ENCODE measurements around the gene CHIC1. TPM values are rescaled to one million over a fixed set of nuclear protein-coding genes. Genes with fewer than 3 reads are reported as not detected.
"Not testable (repeated sequence)": the region's sequence is repeated elsewhere in the genome, so short reads cannot be mapped to it uniquely, and the experiment has no call there.

The CHIC1 gene
- total RNA-seq, 1 donor = 12.3 TPM

DNA sequence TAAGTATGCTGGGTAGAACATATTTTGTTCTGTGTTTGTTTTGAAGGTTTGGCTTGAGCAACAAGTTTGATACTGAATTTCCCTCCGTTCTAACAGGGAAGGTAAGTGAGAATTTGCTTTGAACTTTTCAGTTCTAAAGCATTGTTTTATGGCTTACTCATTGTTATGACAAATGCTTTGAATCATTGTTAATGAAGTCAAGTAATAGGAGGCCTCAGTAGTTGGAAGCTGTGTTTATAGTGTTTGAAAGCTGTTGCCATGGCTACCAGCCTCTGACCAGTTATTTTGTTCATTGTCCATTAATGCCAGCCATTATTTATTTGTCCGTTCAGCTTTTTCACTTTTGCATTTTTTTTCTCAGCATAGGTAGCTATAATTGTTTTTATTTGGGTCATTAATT lies 14.4 kb downstream of the CHIC1 start:
- H3K36me3 ChIP-seq (ENCODE audit: insufficient read depth, low read length) = no peaks in the 10 kb centered on the region
- H3K4me3 ChIP-seq (ENCODE audit: insufficient read depth, low read length) = no peak overlapping the region
- peak overlapping the region; percentile 5 for H3K4me2 ChIP-seq (ENCODE audit: insufficient read depth, low read length)
- H4K20me1 ChIP-seq (ENCODE audit: insufficient read depth, low read length) = no peaks in the 10 kb centered on the region
- DNase-seq (ENCODE audit: insufficient read length, low spot score, missing footprints) = no peak
- TF ChIP-seq, protein P1, sequence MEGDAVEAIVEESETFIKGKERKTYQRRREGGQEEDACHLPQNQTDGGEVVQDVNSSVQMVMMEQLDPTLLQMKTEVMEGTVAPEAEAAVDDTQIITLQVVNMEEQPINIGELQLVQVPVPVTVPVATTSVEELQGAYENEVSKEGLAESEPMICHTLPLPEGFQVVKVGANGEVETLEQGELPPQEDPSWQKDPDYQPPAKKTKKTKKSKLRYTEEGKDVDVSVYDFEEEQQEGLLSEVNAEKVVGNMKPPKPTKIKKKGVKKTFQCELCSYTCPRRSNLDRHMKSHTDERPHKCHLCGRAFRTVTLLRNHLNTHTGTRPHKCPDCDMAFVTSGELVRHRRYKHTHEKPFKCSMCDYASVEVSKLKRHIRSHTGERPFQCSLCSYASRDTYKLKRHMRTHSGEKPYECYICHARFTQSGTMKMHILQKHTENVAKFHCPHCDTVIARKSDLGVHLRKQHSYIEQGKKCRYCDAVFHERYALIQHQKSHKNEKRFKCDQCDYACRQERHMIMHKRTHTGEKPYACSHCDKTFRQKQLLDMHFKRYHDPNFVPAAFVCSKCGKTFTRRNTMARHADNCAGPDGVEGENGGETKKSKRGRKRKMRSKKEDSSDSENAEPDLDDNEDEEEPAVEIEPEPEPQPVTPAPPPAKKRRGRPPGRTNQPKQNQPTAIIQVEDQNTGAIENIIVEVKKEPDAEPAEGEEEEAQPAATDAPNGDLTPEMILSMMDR (IDR thresholded peaks at IDR 0.05; ENCODE audit: extremely low read depth, low read depth, low read length) = no peak
- H2AFZ ChIP-seq (ENCODE audit: low read length) = no peak overlapping the region
- H3K27me3 ChIP-seq (ENCODE audit: insufficient read depth, low read length) = peaks cover 13% of the 10 kb centered on the region
- H3K79me2 ChIP-seq (ENCODE audit: insufficient read depth, low read length) = no peaks in the 10 kb centered on the region
- peaks cover 4% of the 10 kb centered on the region for H3K4me1 ChIP-seq (ENCODE audit: insufficient read depth, low read length)
- peak overlapping the region; percentile 58 for H3K27ac ChIP-seq (ENCODE audit: low read depth, low read length)
- no peaks in the 10 kb centered on the region for H3K9me3 ChIP-seq (ENCODE audit: low read depth, low read length)

DNA sequence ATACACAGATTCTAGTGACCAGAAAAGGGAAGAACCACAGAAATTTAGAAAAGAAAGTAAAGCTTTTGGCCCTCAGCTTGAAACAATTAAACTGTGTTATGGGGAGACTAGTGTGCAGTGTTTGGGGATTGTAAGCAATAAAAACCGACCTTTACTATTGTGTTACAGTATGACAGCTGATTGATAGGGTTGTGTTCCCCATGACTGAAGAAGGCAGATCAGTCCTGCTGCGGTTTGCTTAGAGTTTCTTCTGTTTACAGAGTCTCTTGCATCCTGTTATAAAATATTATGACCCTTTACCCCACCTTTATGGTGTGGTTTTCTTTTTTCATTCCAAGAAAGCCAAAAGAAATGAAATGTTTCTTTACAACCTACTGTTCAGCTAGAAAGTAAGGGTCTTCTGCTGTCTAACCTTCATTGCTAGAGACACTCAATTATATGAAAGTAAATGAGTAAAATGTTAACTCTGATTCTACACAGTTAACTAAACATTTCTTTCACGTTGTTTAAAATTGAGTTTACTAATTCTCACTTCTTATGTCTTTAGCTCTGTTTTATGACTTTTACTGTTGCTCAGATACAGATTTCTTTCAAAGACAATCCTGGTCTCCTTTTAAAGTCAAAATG lies 18.1 kb downstream of the CHIC1 start:
- H3K36me3 ChIP-seq (ENCODE audit: insufficient read depth, low read length) = no peaks in the 10 kb centered on the region
- peaks cover 4% of the 10 kb centered on the region for H3K4me1 ChIP-seq (ENCODE audit: insufficient read depth, low read length)
- no peaks in the 10 kb centered on the region for H3K79me2 ChIP-seq (ENCODE audit: insufficient read depth, low read length)
- H3K4me2 ChIP-seq (ENCODE audit: insufficient read depth, low read length) = peak overlapping the region; percentile 16
- H3K9me3 ChIP-seq (ENCODE audit: low read depth, low read length) = no peaks in the 10 kb centered on the region
- peaks cover 6% of the 10 kb centered on the region for H3K27me3 ChIP-seq (ENCODE audit: insufficient read depth, low read length)
- H2AFZ ChIP-seq (ENCODE audit: low read length) = no peak overlapping the region
- no peak overlapping the region for H3K4me3 ChIP-seq (ENCODE audit: insufficient read depth, low read length)
- H3K27ac ChIP-seq (ENCODE audit: low read depth, low read length) = no peak overlapping the region
- DNase-seq (ENCODE audit: insufficient read length, low spot score, missing footprints) = no peak
- no peaks in the 10 kb centered on the region for H4K20me1 ChIP-seq (ENCODE audit: insufficient read depth, low read length)
- TF ChIP-seq, protein P1 (IDR thresholded peaks at IDR 0.05; ENCODE audit: extremely low read depth, low read depth, low read length) = no peak

GRCh38 chrX:73597758-73598157 lies 34.8 kb downstream of the CHIC1 start:
- H3K9me3 ChIP-seq (ENCODE audit: low read depth, low read length); DNase-seq (ENCODE audit: insufficient read length, low spot score, missing footprints); H4K20me1 ChIP-seq (ENCODE audit: insufficient read depth, low read length); H3K27me3 ChIP-seq (ENCODE audit: insufficient read depth, low read length); H3K79me2 ChIP-seq (ENCODE audit: insufficient read depth, low read length); H3K36me3 ChIP-seq (ENCODE audit: insufficient read depth, low read length); H3K4me1 ChIP-seq (ENCODE audit: insufficient read depth, low read length); H3K4me3 ChIP-seq (ENCODE audit: insufficient read depth, low read length); H3K27ac ChIP-seq (ENCODE audit: low read depth, low read length); H2AFZ ChIP-seq (ENCODE audit: low read length); H3K4me2 ChIP-seq (ENCODE audit: insufficient read depth, low read length): not testable (repeated sequence)

DNA sequence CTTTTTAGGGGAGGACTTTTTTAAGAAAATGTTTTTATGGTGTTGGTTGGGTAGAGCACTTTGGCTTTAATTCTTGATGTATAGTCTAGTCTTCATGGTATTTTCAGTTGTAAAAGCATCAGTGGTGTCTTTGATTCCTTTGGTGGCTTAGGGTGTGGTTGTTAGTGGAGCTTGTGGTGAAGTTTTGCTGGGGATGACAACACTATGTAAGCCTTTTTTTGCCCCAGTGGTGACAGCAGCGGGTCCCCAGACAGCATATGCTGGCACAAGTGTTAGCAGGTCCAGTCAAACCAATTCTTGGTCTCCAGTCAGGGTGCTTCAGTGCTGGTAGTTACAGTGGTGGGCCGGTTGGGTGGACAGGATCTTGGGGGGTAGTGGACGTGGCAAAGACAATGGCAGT lies 52.0 kb downstream of the CHIC1 start:
- Histone ChIP-seq H4K20me1 (ENCODE audit: insufficient read depth, low read length) (peaks cover 4% of the 10 kb centered on the region), H3K4me3 (ENCODE audit: insufficient read depth, low read length) (no peak overlapping the region), H3K27me3 (ENCODE audit: insufficient read depth, low read length) (no peaks in the 10 kb centered on the region), H3K9me3 (ENCODE audit: low read depth, low read length) (no peaks in the 10 kb centered on the region), H3K27ac (ENCODE audit: low read depth, low read length) (no peak overlapping the region), H3K4me1 (ENCODE audit: insufficient read depth, low read length) (no peaks in the 10 kb centered on the region), H2AFZ (ENCODE audit: low read length) (no peak overlapping the region), H3K36me3 (ENCODE audit: insufficient read depth, low read length) (no peaks in the 10 kb centered on the region), H3K4me2 (ENCODE audit: insufficient read depth, low read length) (no peak overlapping the region), H3K79me2 (ENCODE audit: insufficient read depth, low read length) (peaks cover 3% of the 10 kb centered on the region)
- TF ChIP-seq, protein P1 (IDR thresholded peaks at IDR 0.05; ENCODE audit: extremely low read depth, low read depth, low read length) = no peak
- DNase-seq (ENCODE audit: insufficient read length, low spot score, missing footprints) = no peak

DNA sequence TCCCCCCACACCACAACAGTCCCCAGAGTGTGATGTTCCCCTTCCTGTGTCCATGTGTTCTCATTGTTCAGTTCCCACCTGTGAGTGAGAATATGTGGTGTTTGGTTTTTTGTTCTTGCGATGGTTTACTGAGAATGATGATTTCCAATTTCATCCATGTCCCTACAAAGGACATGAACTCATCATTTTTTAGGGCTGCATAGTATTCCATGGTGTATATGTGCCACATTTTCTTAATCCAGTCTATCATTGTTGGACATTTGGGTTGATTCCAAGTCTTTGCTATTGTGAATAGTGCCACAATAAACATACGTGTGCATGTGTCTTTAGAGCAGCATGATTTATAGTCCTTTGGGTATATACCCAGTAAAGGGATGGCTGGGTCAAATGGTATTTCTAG lies 78.7 kb downstream of the CHIC1 start:
- H3K4me3 ChIP-seq (ENCODE audit: insufficient read depth, low read length); H3K4me2 ChIP-seq (ENCODE audit: insufficient read depth, low read length); H3K4me1 ChIP-seq (ENCODE audit: insufficient read depth, low read length); H4K20me1 ChIP-seq (ENCODE audit: insufficient read depth, low read length); H3K27me3 ChIP-seq (ENCODE audit: insufficient read depth, low read length); H3K79me2 ChIP-seq (ENCODE audit: insufficient read depth, low read length); H3K27ac ChIP-seq (ENCODE audit: low read depth, low read length); H3K36me3 ChIP-seq (ENCODE audit: insufficient read depth, low read length); H3K9me3 ChIP-seq (ENCODE audit: low read depth, low read length); DNase-seq (ENCODE audit: insufficient read length, low spot score, missing footprints); H2AFZ ChIP-seq (ENCODE audit: low read length): not testable (repeated sequence)

All from osteoblast (primary cell).